ENCODE measurements around the gene ATG4D. TPM values are rescaled to one million over a fixed set of nuclear protein-coding genes. Genes with fewer than 3 reads are reported as not detected.
"Not testable (repeated sequence)": the region's sequence is repeated elsewhere in the genome, so short reads cannot be mapped to it uniquely, and the experiment has no call there.

ATG4D gene
- total and polyA plus RNA-seq, 10 of the 15 experiments (the other 5 are each of a cell fraction or from before 2014, with no cell fraction given), result 0.39 to 28.7 (median 13.4) TPM

GRCh38 chr19:10550336-10550735 is 6.6 kb downstream of the ATG4D start (continued):
- 0 out of 2 replicates have a peak, but pooled peaks have one; percentile 12 for TF ChIP-seq YY1 (IDR thresholded peaks at IDR 0.05; ENCODE audit: low read depth, low read length)

- BruUV-seq (replicated peaks); FAIRE-seq; H3K9me3 ChIP-seq (replicated peaks; ENCODE audit: control insufficient read depth, insufficient read depth, low read length); H3K9ac ChIP-seq (ENCODE audit: control insufficient read depth, insufficient read depth, low read length); H2AFZ ChIP-seq (ENCODE audit: control insufficient read depth, low read depth, low read length); RAD21 ChIA-PET (ENCODE audit: unreplicated experiment); ATAC-seq; H3K27me3 ChIP-seq (replicated peaks in 1 of 2; ENCODE audit: control insufficient read depth in 2 of 2, insufficient read depth in 2 of 2, low read length in 1 of 2); H4K20me1 ChIP-seq (ENCODE audit: control insufficient read depth, insufficient read depth); H3K79me2 ChIP-seq (ENCODE audit: control insufficient read depth, insufficient read depth, low read length); H3K4me2 ChIP-seq (ENCODE audit: control insufficient read depth, insufficient read depth); DNase-seq (ENCODE audit: low read depth, low spot score); POLR2A ChIA-PET; in situ Hi-C loops (cut with MboI); H3K4me3 ChIP-seq; H3K27ac ChIP-seq (ENCODE audit: control insufficient read depth, insufficient read depth); intact Hi-C loops (cut with micrococcal nuclease; ENCODE audit: unreplicated experiment); SMC1A ChIA-PET (ENCODE audit: uncharacterized antibody, unreplicated experiment): not testable (repeated sequence)
- peaks cover 46% of the 10 kb centered on the region for H3K4me1 ChIP-seq (ENCODE audit: control insufficient read depth, insufficient read depth, low read length)
- 98% methylated on average over 9 of the region's 9 CpGs for WGBS (ENCODE audit: insufficient coverage, insufficient replicate concordance, low lambda C conversion rate, missing lambda C conversion rate)
- CTCF ChIA-PET, result interaction anchor here (0.7 to 1.8 kb wide), 4 partner anchors 9 to 270 kb away, joined by 3 to 4 read pairs (median 4); no protein-coding TSS in a partner anchor
- peaks cover 25 to 26% of the 10 kb centered on the region in 2 experiments for H3K36me3 ChIP-seq (ENCODE audit: control insufficient read depth in 2 of 2, insufficient read depth in 2 of 2, low read length in 1 of 2)
Measured at GRCh38 chr19:10551006-10551405, 7.3 kb downstream of the ATG4D start.

GRCh38 chr19:10551698-10552301 is 8.1 kb downstream of the ATG4D start:
- SMC1A ChIA-PET (ENCODE audit: uncharacterized antibody, unreplicated experiment), result interaction anchor here (0.6 kb wide), 1 partner anchor 107 kb away, joined by 5 read pairs; no protein-coding TSS in a partner anchor
- no peak overlapping the region for H3K4me2 ChIP-seq (ENCODE audit: control insufficient read depth, insufficient read depth)
- no peak for DNase-seq (ENCODE audit: low read depth, low spot score)
- H3K27ac ChIP-seq (ENCODE audit: control insufficient read depth, insufficient read depth), result no peak overlapping the region
- H3K9ac ChIP-seq (ENCODE audit: control insufficient read depth, insufficient read depth, low read length), result no peak overlapping the region
- H3K4me3 ChIP-seq, result no peak overlapping the region
- no peaks in the 10 kb centered on the region for H4K20me1 ChIP-seq (ENCODE audit: control insufficient read depth, insufficient read depth)
- intact Hi-C loops (cut with micrococcal nuclease; ENCODE audit: unreplicated experiment) (no loop called here), in situ Hi-C loops (cut with MboI) (no loop called here)
- H3K9me3 ChIP-seq (replicated peaks; ENCODE audit: control insufficient read depth, insufficient read depth, low read length), result no peaks in the 10 kb centered on the region; the same call in 2 of the 3 replicates
- FAIRE-seq, result no peak
- no peaks in the 10 kb centered on the region; the same call in 1 of the 2 replicates for H3K79me2 ChIP-seq (ENCODE audit: control insufficient read depth, insufficient read depth, low read length)
- no peaks in the 10 kb centered on the region for H3K27me3 ChIP-seq (replicated peaks in 1 of 2; ENCODE audit: control insufficient read depth in 2 of 2, insufficient read depth in 2 of 2, low read length in 1 of 2)
- no TSS peak for BruUV-seq (replicated peaks)
- CTCF ChIA-PET, result interaction anchor here (0.6 to 1.8 kb wide), 6 partner anchors 10 to 269 kb away, joined by 3 to 4 read pairs (median 4); no protein-coding TSS in a partner anchor
- WGBS (ENCODE audit: insufficient coverage, insufficient replicate concordance, low lambda C conversion rate, missing lambda C conversion rate), result 99% methylated on average over 11 of the region's 12 CpGs
- POLR2A ChIA-PET, result interaction anchor here (0.6 to 1.6 kb wide), 3 partner anchors 9 to 869 kb away, joined by 3 to 5 read pairs (median 4); no protein-coding TSS in a partner anchor
- H2AFZ ChIP-seq (ENCODE audit: control insufficient read depth, low read depth, low read length), result no peak overlapping the region
- ATAC-seq, result no peak
- RAD21 ChIA-PET (ENCODE audit: unreplicated experiment), result interaction anchor here (1.6 to 2.0 kb wide), 2 partner anchors 9 to 10 kb away, joined by 4 to 5 read pairs; no protein-coding TSS in a partner anchor
- H3K4me1 ChIP-seq (ENCODE audit: control insufficient read depth, insufficient read depth, low read length), result peaks cover 46% of the 10 kb centered on the region
- peaks cover 25 to 26% of the 10 kb centered on the region in 2 experiments for H3K36me3 ChIP-seq (ENCODE audit: control insufficient read depth in 2 of 2, insufficient read depth in 2 of 2, low read length in 1 of 2)
- no peak for TF ChIP-seq POLR2AphosphoS2 (IDR thresholded peaks at IDR 0.05; ENCODE audit: low read depth, low read length)
- no peak for TF ChIP-seq ATF2 (IDR thresholded peaks at IDR 0.05; ENCODE audit: low read length)
- TF ChIP-seq BCLAF1 (IDR thresholded peaks at IDR 0.05), result no peak
- peak; percentile 57 for TF ChIP-seq POLR2A (IDR thresholded peaks at IDR 0.05; ENCODE audit: low read depth, low read length)
- TF ChIP-seq ZNF24 (IDR thresholded peaks at IDR 0.05), result no peak
- TF ChIP-seq TCF3 (IDR thresholded peaks at IDR 0.05; ENCODE audit: borderline replicate concordance, insufficient read depth, low read depth, low read length), result no peak
- TF ChIP-seq SIX5 (IDR thresholded peaks at IDR 0.05; ENCODE audit: low read depth, low read length, severe bottlenecking), result no peak

Measured in GM12878 (cell line).